Lung (tissue), 12 donors: ENCODE measurements around the gene C2CD3. TPM values are rescaled to one million over a fixed set of nuclear protein-coding genes. Genes with fewer than 3 reads are reported as not detected.

ENCODE experiments used
- ATAC-seq: fragments of 200-7000 bp; cut with Tn5 transposase; one replicate; pipeline ENCODE4 v1.9.1; 2020; ENCODE audit warnings: moderate number of reproducible peaks; ENCODE audit not compliant: insufficient read depth, low FRiP score
- DNase-seq, 3 donors: peaks; one replicate each; pipeline ENCODE4 v3.0.0-alpha.2; 2013 to 2017
- H3K27ac ChIP-seq, 2 donors: one replicate each; pipeline ENCODE4 v1.5.1; 2013; ENCODE audit warnings: mild to moderate bottlenecking in 2 of 2, moderate library complexity in 2 of 2, control low read depth in 1 of 2, inconsistent platforms in 1 of 2, low read depth in 1 of 2, low read length in 1 of 2
- H3K27me3 ChIP-seq, 3 donors: one replicate each; pipeline ENCODE4 v1.5.1; 2013; ENCODE audit warnings: low read length in 2 of 3; ENCODE audit not compliant: control insufficient read depth in 3 of 3, insufficient read depth in 3 of 3
- H3K36me3 ChIP-seq, 4 donors: one replicate each; pipeline ENCODE4 v1.5.1; 2013; ENCODE audit warnings: low read length in 4 of 4, mild to moderate bottlenecking in 1 of 4, moderate library complexity in 1 of 4; ENCODE audit not compliant: control insufficient read depth in 4 of 4, insufficient read depth in 4 of 4
- H3K4me1 ChIP-seq, 5 donors: one replicate each; pipeline ENCODE4 v1.5.1; 2013; ENCODE audit warnings: low read length in 5 of 5, mild to moderate bottlenecking in 2 of 5, moderate library complexity in 1 of 5; ENCODE audit not compliant: control insufficient read depth in 5 of 5, insufficient read depth in 5 of 5
- H3K4me3 ChIP-seq: one replicate; pipeline ENCODE4 v1.5.1; 2013; ENCODE audit warnings: mild to moderate bottlenecking, control low read depth, moderate library complexity
- H3K9ac ChIP-seq, 2 donors: one replicate each; pipeline ENCODE4 v1.5.1; 2013; ENCODE audit warnings: low read length in 2 of 2, control low read depth in 1 of 2; ENCODE audit not compliant: insufficient read depth in 1 of 2
- H3K9me3 ChIP-seq, 4 donors: one replicate each; pipeline ENCODE4 v1.5.1; 2013; ENCODE audit warnings: low read length in 3 of 4, mild to moderate bottlenecking in 1 of 4, moderate library complexity in 1 of 4; ENCODE audit not compliant: control insufficient read depth in 4 of 4, insufficient read depth in 3 of 4
- WGBS, 2 donors: extraction: QIAGEN DNeasy Blood & Tissue Kit; methylation state at CpG; one replicate each; pipeline ENCODE4 v1.1.7; 2013; 5-methylcytosine and 5-hydroxymethylcytosine counted together
- polyA plus RNA-seq, 2 donors: library from polyadenylated mRNA; stranded (reverse); fragments of 200-250 nt; gene quantifications; one replicate each; pipeline ENCODE4 v1.2.1, GENCODE V29; 2013
- total RNA-seq, 2 donors: library from RNA; depleted of rRNA in 1 of 2; stranded (reverse); fragments of >200 nt in 1 of 2; gene quantifications; one replicate each; pipeline ENCODE4 v1.2.1, GENCODE V29; 2014 to 2021
- TF ChIP-seq, protein P1 (sequence below): IDR thresholded peaks from 2 replicates; pipeline ENCODE4 v1.5.1; 2012; ENCODE audit warnings: mild to moderate bottlenecking; ENCODE audit errors: control extremely low read depth, extremely low read depth
- donor health status: control.
- donor health status: control.
- donor health status: Bipolar disorder and iron deficiency.
- donor health status: healthy.
- donor health status: DM: yes; HTN: yes; CAD: no.

C2CD3 gene
- total and polyA plus RNA-seq, 4 donors = 10.2 to 31.3 (median 20.7) TPM

GRCh38 chr11:74004759-74005615 lies 165.8 kb downstream of the C2CD3 start:
- DNase-seq (no peak), ATAC-seq (peak; percentile 63)
- Histone ChIP-seq H3K9me3 (no peaks in the 10 kb centered on the region), H3K27ac (no peak overlapping the region), H3K4me3 (no peak overlapping the region), H3K36me3 (peaks cover 12 to 15% (median 12%) of the 10 kb centered on the region in 4 donors), H3K4me1 (no peaks in the 10 kb centered on the region), H3K27me3 (no peaks in the 10 kb centered on the region), H3K9ac (no peak overlapping the region)
- WGBS, 2 donors = 63 to 66% methylated on average over 11 of the region's 11 CpGs
- TF ChIP-seq, protein P1, sequence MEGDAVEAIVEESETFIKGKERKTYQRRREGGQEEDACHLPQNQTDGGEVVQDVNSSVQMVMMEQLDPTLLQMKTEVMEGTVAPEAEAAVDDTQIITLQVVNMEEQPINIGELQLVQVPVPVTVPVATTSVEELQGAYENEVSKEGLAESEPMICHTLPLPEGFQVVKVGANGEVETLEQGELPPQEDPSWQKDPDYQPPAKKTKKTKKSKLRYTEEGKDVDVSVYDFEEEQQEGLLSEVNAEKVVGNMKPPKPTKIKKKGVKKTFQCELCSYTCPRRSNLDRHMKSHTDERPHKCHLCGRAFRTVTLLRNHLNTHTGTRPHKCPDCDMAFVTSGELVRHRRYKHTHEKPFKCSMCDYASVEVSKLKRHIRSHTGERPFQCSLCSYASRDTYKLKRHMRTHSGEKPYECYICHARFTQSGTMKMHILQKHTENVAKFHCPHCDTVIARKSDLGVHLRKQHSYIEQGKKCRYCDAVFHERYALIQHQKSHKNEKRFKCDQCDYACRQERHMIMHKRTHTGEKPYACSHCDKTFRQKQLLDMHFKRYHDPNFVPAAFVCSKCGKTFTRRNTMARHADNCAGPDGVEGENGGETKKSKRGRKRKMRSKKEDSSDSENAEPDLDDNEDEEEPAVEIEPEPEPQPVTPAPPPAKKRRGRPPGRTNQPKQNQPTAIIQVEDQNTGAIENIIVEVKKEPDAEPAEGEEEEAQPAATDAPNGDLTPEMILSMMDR = no peak

GRCh38 chr11:74004046-74004695 lies 166.6 kb downstream of the C2CD3 start:
- DNase-seq (no peak), ATAC-seq (no peak)
- Histone ChIP-seq H3K4me1 (no peaks in the 10 kb centered on the region), H3K36me3 (peaks cover 12 to 15% (median 12%) of the 10 kb centered on the region in 4 donors), H3K27me3 (no peaks in the 10 kb centered on the region), H3K4me3 (no peak overlapping the region), H3K27ac (no peak overlapping the region), H3K9me3 (no peaks in the 10 kb centered on the region), H3K9ac (no peak overlapping the region)
- TF ChIP-seq, protein P1 = no peak
- 82 to 92% methylated on average over 6 of the region's 6 CpGs for WGBS, 2 donors

GRCh38 chr11:74002832-74003231 lies 168.0 kb downstream of the C2CD3 start:
- 94 to 96% methylated on average over 4 of the region's 4 CpGs for WGBS, 2 donors
- ATAC-seq (no peak), DNase-seq (no peak)
- Histone ChIP-seq H3K4me1 (no peaks in the 10 kb centered on the region), H3K36me3 (peaks cover 12 to 15% (median 12%) of the 10 kb centered on the region in 4 donors), H3K9ac (no peak overlapping the region), H3K27me3 (no peaks in the 10 kb centered on the region), H3K9me3 (no peaks in the 10 kb centered on the region), H3K4me3 (no peak overlapping the region), H3K27ac (no peak overlapping the region)
- TF ChIP-seq, protein P1 = no peak
